Activated T-cell treated with anti-CD3 and anti-CD28 coated beads, Interleukin-2, amount 50 U/mL, for 72 hours (primary cell): ENCODE results near the gene HOXB6. TPM values are rescaled to one million over a fixed set of nuclear protein-coding genes. Genes with fewer than 3 reads are reported as not detected.

Experiments used
- total RNA-seq, 2 donors: library from RNA; stranded (reverse); gene quantifications; one replicate each; pipeline ENCODE4 v1.2.3, GENCODE V29; 2022

Gene HOXB6
- total RNA-seq, 2 donors from 2014 or later = 0.24 to 0.51 TPM

Other genes with a start within 250 kb of the HOXB6 start
- 100 to 1,000 TPM in 1 of 2 donors, 10 to 100 TPM in 1; 96.6 to 108 TPM for gene SKAP1, start 174.8 kb downstream of the HOXB6 start, total RNA-seq
- gene HOXB1, start 74.0 kb downstream of the HOXB6 start, total RNA-seq = not detected
- 10 to 100 TPM; 18.1 to 37.7 TPM for gene HOXB2, start 59.9 kb downstream of the HOXB6 start, total RNA-seq
- gene HOXB4, start 26.6 kb downstream of the HOXB6 start, total RNA-seq = 1 to 10 TPM; 1.9 to 3.3 TPM
- gene HOXB3, start 14.7 kb downstream of the HOXB6 start, total RNA-seq = 1 to 10 TPM; 2.9 to 8.1 TPM
- gene HOXB5, start 11.2 kb downstream of the HOXB6 start, total RNA-seq = not detected
- 1 to 10 TPM; 1.3 to 1.6 TPM for gene HOXB7, start 6.0 kb upstream of the HOXB6 start, total RNA-seq
- gene HOXB8, start 10.3 kb upstream of the HOXB6 start, total RNA-seq = not detected
- 10 to 100 TPM; 15.0 to 23.0 TPM for gene HOXB9, start 21.4 kb upstream of the HOXB6 start, total RNA-seq
- gene PRAC1, start 117.5 kb upstream of the HOXB6 start, total RNA-seq = not detected
- not detected for gene PRAC2, start 118.2 kb upstream of the HOXB6 start, total RNA-seq
- gene HOXB13, start 123.8 kb upstream of the HOXB6 start, total RNA-seq = not detected
- not detected for gene TTLL6, start 212.2 kb upstream of the HOXB6 start, total RNA-seq
- gene CALCOCO2, start 226.0 kb upstream of the HOXB6 start, total RNA-seq = 100 to 1,000 TPM in 1 of 2 donors, 10 to 100 TPM in 1; 97.0 to 132 TPM